SK-MEL-5 (cell line): ENCODE data around the gene TENM4. TPM values are rescaled to one million over a fixed set of nuclear protein-coding genes. Genes with fewer than 3 reads are reported as not detected.

ENCODE experiments used
- DNase-seq: peaks from one replicate; pipeline ENCODE4 v3.0.0-alpha.2; 2016; ENCODE audit warnings: low read depth, low spot score
- in situ Hi-C: cut with HindIII; loops from 2 replicates; pipeline ENCODE4 v1.10.0; 2016; ENCODE audit warnings: low sequenced_read_pairs, high pct_unique_total_duplicates, low pct_unique_long_range_greater_than_20kb
- total RNA-seq: library from RNA; depleted of rRNA; stranded (reverse); fragments of >200 nt; shearing (Covaris generic); gene quantifications from 2 replicates; pipeline ENCODE4 v1.2.3, GENCODE V29; 2014

TENM4 gene
- total RNA-seq, 1 experiment from 2014 or later: 0.08 TPM

DNA sequence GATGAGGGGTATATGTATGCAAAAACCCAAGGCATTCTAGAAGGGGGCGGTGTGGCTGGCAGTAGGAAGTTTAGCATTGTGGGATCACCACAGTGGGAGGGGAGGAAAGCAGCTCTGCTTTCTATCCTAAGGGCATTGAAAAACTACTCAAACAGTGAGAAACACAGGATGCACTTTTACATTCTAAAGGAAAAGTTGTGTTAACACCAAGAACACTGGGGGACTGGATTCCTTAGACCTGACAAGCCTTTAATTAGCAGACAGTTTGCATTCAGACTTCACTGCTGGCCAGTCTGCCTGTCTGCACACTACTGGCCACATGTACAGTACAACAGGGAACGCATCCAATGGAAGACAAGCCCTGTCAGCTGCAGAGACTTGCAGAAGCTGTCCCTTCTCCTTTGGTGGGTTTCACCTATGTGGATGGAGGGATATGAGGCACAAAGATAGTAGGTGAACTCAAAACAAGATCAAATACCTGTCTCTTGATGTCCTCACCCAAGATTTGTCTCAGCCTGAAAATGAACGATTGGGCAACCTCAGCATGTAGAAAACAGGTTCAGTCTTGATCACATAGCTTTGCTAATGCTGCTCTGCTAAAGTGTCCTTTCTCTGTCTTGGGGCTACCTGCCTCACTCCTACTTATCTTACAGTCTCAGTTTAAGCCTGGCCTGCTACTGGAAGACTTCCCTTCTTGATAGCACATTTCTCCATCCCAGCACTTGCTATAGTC is 64.8 kb downstream of the TENM4 start:
- in situ Hi-C loops: no loop called here

DNA sequence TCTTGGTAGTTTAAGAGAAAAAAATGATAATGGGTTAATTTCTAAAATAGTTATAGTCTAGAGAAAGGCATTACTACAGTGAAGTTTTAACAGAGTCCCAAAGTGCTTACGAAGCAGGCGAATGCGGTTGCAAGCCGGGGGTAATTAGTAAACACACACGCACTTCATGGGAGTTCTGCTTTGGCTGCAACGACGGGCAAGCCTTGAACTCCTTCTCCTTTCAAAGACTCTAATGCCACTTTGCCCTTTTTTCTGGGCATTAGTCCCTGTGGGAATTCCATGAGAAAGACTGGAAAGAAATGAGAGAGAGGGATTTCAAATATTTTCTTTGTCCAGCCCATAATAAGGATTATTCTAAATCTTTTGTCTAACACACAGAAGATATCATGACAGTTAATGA is 66.1 kb downstream of the TENM4 start:
- DNase-seq: no peak
- in situ Hi-C loops: no loop called here

More for the DNA sequence above, 64.8 kb downstream of the TENM4 start:
- DNase-seq: no peak

- in situ Hi-C loops: no loop called here
- no peak for DNase-seq
These were observed 69.1 kb downstream of the TENM4 start for GRCh38 chr11:79371724-79372123.

- in situ Hi-C loops: no loop called here
- DNase-seq: no peak
These were observed 69.7 kb downstream of the TENM4 start for GRCh38 chr11:79371152-79371551.

DNA sequence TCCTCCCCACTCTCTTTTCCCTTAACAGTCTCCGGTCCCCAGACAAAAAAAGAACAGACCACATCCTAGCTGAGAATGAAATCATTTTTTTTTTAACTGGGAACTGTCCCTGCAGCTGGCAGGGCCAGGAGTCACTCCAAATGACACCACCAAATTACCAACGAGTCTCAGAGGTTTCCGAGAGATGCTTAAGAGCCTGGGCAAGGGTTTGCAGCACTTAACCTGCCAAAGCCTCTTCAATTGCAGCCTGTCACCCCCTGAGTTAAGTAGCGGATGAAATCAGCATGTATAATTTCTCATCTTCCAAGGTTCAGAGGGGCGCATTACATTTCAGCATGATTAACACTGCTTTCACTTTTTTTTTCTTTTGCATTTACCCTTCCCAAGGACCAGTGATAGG is 71.8 kb downstream of the TENM4 start:
- no peak for DNase-seq

GRCh38 chr11:79367844-79368243 is 73.0 kb downstream of the TENM4 start:
- DNase-seq: no peak
- in situ Hi-C loops: no loop called here

More for the DNA sequence above, 71.8 kb downstream of the TENM4 start:
- in situ Hi-C loops: no loop called here

DNA sequence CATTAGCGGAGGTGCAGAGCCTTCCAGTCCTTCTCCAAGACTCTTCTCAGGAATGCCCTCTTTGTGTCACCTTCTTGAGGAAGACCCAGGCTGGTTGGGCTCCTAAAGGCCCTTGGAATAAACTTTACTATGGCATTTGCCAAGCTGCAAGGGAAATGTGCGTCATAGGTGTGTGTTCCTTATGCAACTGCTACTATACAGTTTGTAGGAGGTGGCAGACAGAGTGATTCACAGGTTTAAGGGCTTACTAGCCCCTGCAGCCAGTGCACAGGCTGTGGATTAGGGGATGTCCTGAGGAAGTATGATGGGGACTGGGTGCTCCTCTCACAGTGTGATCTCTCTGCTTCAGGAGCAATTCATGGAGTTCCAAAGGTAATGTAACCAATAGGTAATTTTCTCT is 74.6 kb downstream of the TENM4 start:
- in situ Hi-C loops: no loop called here
- no peak for DNase-seq

DNA sequence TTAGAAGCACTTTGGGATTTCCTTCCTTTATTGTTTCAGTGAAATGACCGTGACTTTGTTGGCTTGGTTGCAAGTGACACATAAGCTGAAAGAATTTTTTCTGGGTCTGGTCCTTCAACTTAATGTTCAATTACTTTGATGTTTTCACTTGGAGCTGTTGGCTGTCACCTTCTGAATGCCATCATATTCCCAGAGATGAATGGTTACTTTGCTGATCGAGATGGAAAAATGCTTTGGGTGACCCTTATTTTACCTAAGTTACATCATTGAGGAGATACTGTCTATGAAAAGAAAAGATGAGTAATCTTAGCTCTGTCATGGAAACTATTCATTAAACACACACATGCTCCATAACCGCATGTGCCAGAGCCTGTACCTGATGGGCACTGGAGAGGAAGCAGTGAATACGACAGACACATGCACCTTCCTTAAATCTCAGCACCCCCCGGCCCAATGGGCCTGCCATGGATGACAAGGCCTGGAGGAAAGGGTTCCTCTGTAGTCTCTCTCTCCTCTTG is 76.9 kb downstream of the TENM4 start:
- in situ Hi-C loops: no loop called here

DNA sequence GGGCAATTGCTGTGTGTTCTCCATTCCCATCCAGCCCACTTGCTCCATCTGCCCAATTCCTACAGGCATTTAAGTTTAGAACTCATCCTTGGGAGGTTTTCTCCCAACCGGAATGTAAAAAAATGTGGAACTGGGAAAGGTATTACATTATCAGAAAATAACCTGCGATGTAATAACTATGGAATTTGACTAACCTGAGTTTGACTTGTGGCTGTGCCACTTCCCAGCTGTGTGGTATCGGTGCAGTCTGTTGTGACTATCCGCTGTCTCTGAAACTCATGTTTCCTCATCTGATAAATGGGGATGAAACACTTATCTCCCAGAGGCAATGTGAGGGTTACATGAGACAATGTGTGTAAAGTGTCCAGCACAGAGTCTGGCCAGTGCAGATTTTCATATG is 77.6 kb downstream of the TENM4 start:
- in situ Hi-C loops: no loop called here

More for the DNA sequence above, 76.9 kb downstream of the TENM4 start:
- no peak for DNase-seq

GRCh38 chr11:79362821-79363220 is 78.0 kb downstream of the TENM4 start:
- DNase-seq: no peak
- in situ Hi-C loops: no loop called here

More for the DNA sequence above, 77.6 kb downstream of the TENM4 start:
- no peak for DNase-seq

GRCh38 chr11:79362206-79362757 is 78.5 kb downstream of the TENM4 start:
- in situ Hi-C loops: no loop called here
- DNase-seq: no peak

DNA sequence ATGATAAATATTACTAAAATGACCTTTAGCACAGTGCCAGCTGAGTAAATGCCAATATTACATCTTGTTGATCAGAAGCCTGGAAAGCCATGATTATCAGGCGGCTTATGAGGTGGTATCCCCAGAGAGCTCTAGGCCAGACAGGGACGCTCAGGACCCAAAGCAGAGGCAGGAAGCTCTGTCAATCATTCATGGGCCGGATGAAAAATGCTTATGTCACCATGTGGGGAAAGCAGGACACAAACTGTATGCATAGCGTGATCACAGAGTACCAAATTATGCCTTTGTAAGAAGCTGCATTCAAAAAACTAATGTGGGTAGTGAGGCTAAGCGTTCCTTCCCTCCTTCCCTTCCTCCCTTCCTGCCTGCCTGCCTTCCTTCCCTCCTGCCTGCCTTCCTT is 82.6 kb downstream of the TENM4 start:
- DNase-seq: no peak
- in situ Hi-C loops: no loop called here

- in situ Hi-C loops: no loop called here
- DNase-seq: no peak
These were observed 87.1 kb downstream of the TENM4 start for GRCh38 chr11:79353706-79354105.

DNA sequence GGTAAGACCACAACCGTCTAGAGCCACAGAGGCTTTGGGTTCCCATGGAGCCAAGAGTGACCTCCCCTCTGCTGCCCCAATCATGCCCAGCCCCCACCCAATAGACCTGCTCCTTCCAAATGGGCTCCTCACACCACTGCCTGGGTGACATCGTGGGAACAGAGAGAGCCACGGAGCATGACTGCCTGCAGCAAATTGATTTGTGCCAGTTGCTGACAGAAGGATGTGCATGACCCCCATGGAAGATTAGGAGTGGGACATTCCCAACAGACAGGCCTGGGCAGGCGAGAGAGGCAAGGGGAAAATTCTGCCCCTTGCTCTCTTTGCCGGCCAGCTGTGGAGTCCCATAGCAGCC is 88.5 kb downstream of the TENM4 start:
- in situ Hi-C loops: no loop called here
- no peak for DNase-seq

GRCh38 chr11:79348976-79349682 is 91.7 kb downstream of the TENM4 start:
- in situ Hi-C loops: no loop called here
- no peak for DNase-seq

GRCh38 chr11:79346021-79346420 is 94.8 kb downstream of the TENM4 start:
- in situ Hi-C loops: no loop called here

DNA sequence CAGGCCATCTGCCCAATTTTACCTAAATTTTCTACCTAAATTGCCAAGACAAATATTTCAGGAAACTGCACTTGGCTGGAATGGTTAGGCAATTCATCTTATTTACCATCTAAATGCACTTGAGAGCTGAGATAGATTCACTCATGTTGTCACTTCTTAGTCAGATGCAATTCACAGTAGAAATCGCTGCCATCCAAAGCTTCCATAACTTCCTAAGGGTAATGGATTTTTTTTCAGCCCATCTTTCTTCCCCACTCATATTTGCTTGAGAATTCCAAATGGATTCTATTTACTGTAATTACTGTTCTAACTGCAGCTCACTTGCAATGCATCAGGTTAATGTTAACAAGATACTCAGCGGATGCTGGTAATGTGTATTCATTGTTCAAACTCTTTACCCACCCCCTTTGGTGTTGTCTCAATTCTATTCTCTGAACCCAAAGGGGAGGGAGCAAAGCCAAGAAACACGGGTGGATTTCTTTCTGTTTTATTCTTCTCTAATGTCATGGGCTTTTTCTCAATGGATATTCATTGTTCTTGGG is 96.0 kb downstream of the TENM4 start:
- in situ Hi-C loops: no loop called here
- no peak for DNase-seq

More at GRCh38 chr11:79346021-79346420, 94.8 kb downstream of the TENM4 start:
- DNase-seq: no peak

- in situ Hi-C loops: no loop called here
- no peak for DNase-seq
These were observed 98.1 kb downstream of the TENM4 start for GRCh38 chr11:79342686-79343085.
